T-cell (primary cell): ENCODE measurements around the gene VPS18. TPM values are rescaled to one million over a fixed set of nuclear protein-coding genes. Genes with fewer than 3 reads are reported as not detected.

Experiments used
- ATAC-seq, 4 experiments: fragments of 200-7000 bp in 3 of 4; fragments of 150-1000 bp in 1 of 4; cut with Tn5 transposase; replicated peaks in 1 of 4; 1 replicate in 3 of 4; 2 replicates in 1 of 4; pipeline ENCODE4 v1.10.0; 2021; ENCODE audit warnings: moderate library complexity in 3 of 4, mild to moderate bottlenecking in 2 of 4, moderate number of reproducible peaks in 1 of 4
- CTCF ChIA-PET, 2 donors: fragments of 300-600 bp; sonication (Branson Sonifier 250); formaldehyde crosslinking; loops; one replicate each; lab custom pipeline; 2022; ENCODE audit warnings: antibody characterized with exemption in 2 of 2; lab: Charles Lee
- POLR2A ChIA-PET, 2 donors: fragments of 300-600 bp; sonication (Branson Sonifier 250); formaldehyde crosslinking; loops; one replicate each; lab custom pipeline; 2022; ENCODE audit warnings: antibody characterized with exemption in 2 of 2; lab: Charles Lee
- DNase-seq, 35 experiments: peaks; one replicate each; pipeline versions ENCODE4 v3.0.0 to v3.0.0-alpha.2; 2013 to 2023
- H3K27ac ChIP-seq: one replicate; pipeline ENCODE4 v1.5.1; 2013; ENCODE audit warnings: low read length
- H3K27me3 ChIP-seq, 2 experiments: replicated peaks in 1 of 2; 1 replicate in 1 of 2; 2 replicates in 1 of 2; pipeline versions ENCODE4 v1.6.1 to v1.7.0; 2013; ENCODE audit warnings: low read length in 1 of 2, mixed read lengths in 1 of 2; ENCODE audit not compliant: control insufficient read depth in 2 of 2, insufficient read depth in 2 of 2; ENCODE audit errors: extremely low read depth in 1 of 2
- H3K36me3 ChIP-seq, 2 donors: 1 replicate in 1 of 2; 2 replicates in 1 of 2; pipeline versions ENCODE4 v1.6.1 to v1.7.0; 2013; ENCODE audit warnings: low read length in 1 of 2; ENCODE audit not compliant: control insufficient read depth in 2 of 2, insufficient read depth in 1 of 2; ENCODE audit errors: extremely low read depth in 1 of 2
- H3K4me1 ChIP-seq, 2 experiments: 1 replicate in 1 of 2; 2 replicates in 1 of 2; pipeline versions ENCODE4 v1.6.1 to v1.7.0; 2013; ENCODE audit warnings: low read length in 2 of 2, mixed read lengths in 1 of 2; ENCODE audit not compliant: insufficient read depth in 2 of 2, control insufficient read depth in 1 of 2; ENCODE audit errors: extremely low read depth in 1 of 2
- H3K4me3 ChIP-seq, 2 donors: 1 replicate in 1 of 2; 2 replicates in 1 of 2; pipeline versions ENCODE4 v1.5.1 to v1.7.0; 2013; ENCODE audit warnings: mild to moderate bottlenecking in 2 of 2, low read length in 1 of 2, moderate library complexity in 1 of 2; ENCODE audit not compliant: control insufficient read depth in 1 of 2; ENCODE audit errors: extremely low read depth in 1 of 2
- H3K9me3 ChIP-seq: 2 replicates; pipeline ENCODE4 v1.7.0; 2013
- H3K27ac Mint-ChIP-seq, 2 donors: one replicate each; pipeline ENCODE4 v1.8.0; 2020 to 2021; ENCODE audit warnings: mild to moderate bottlenecking in 2 of 2, mixed read lengths in 2 of 2
- H3K27me3 Mint-ChIP-seq, 2 donors: one replicate each; pipeline ENCODE4 v1.8.0; 2021 to 2022; ENCODE audit warnings: mixed read lengths in 2 of 2
- H3K36me3 Mint-ChIP-seq: one replicate; pipeline ENCODE4 v1.8.0; 2021; ENCODE audit warnings: mixed read lengths
- H3K4me1 Mint-ChIP-seq, 3 donors: one replicate each; pipeline ENCODE4 v1.8.0; 2020 to 2022; ENCODE audit warnings: mixed read lengths in 3 of 3, mild to moderate bottlenecking in 1 of 3
- H3K4me3 Mint-ChIP-seq, 3 donors: one replicate each; pipeline ENCODE4 v1.8.0; 2020 to 2022; ENCODE audit warnings: mild to moderate bottlenecking in 3 of 3, mixed read lengths in 3 of 3, moderate library complexity in 3 of 3
- H3K9me3 Mint-ChIP-seq, 3 donors: one replicate each; pipeline ENCODE4 v1.8.0; 2020 to 2022; ENCODE audit warnings: mixed read lengths in 3 of 3
- WGBS: methylation state at CpG from one replicate; pipeline ENCODE4 v1.1.5; 2013; ENCODE audit warnings: missing lambda C conversion rate; ENCODE audit not compliant: insufficient coverage; 5-methylcytosine and 5-hydroxymethylcytosine counted together
- total RNA-seq, 35 experiments: library from RNA in 6 of 35; stranded (reverse) in 6 of 35; fragments of 120-200 nt in 1 of 35; gene quantifications; one replicate each; pipeline versions ENCODE4 v1.2.1 to v1.2.4 and lab custom pipeline; 2013 to 2026

The VPS18 gene
- total RNA-seq, 5 donors from 2014 or later (not counting 1 experiment from before 2014, with no cell fraction given): 16.2 to 23.4 (median 21.3) TPM

DNA sequence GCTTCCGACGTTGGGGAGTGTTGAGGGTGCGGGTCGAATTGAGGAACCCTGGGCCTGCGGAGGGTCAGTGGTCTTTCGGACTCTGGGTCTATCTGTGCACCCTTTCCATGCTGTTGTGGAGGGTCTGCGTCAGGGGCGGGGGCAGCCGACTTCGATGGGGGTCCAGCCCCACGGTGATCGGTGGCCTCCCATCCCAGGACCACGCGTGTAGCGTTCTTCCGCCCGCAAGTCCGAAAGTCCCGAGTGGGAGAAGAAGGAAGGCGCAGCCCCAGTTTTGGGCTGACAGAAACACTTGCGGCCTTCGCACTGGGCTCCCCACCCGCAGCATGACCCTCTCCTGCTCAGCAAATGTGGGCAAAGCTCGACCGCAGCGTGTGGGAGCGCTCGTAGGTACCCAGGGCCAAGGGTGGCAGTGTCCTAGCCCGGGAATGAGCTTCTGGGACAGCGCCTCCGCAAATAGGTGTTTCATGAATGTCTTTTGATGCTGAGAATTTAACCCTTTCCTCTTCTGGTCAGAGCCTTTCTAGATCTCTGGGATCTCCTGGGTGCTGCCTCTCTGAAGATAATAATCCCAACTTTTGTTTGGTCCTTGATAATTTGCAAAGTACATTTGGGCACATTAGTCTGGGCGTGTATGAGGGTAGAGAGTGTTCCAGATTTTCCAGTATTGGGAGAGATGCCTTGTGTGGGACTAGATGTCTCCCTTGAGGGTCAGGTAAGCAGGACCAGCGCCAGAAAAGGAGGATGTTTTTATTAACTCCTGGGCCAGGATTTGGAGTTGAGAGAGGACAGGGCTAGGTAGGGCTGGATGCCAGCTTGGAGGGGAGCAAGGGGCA lies 32.6 kb downstream of the VPS18 start:
- H3K27me3 Mint-ChIP-seq: peaks cover 43 to 61% of the 10 kb centered on the region in 2 donors
- ATAC-seq (no peak), DNase-seq (no peak)
- no peak overlapping the region for H3K27ac Mint-ChIP-seq
- WGBS: 20% methylated on average over 31 of the region's 33 CpGs
- H3K36me3 Mint-ChIP-seq: no peaks in the 10 kb centered on the region
- Histone ChIP-seq H3K36me3 (no peaks in the 10 kb centered on the region), H3K27me3 (peaks cover 4 to 72% of the 10 kb centered on the region in 2 experiments), H3K9me3 (no peaks in the 10 kb centered on the region), H3K4me3 (peak overlapping the region; percentile 3 to 66), H3K4me1 (peaks cover 23 to 63% of the 10 kb centered on the region in 2 experiments), H3K27ac (no peak overlapping the region)
- H3K4me1 Mint-ChIP-seq: peaks cover 39 to 48% (median 40%) of the 10 kb centered on the region in 3 donors
- H3K4me3 Mint-ChIP-seq: peak overlapping the region; percentile 59 to 89 (median 69)
- POLR2A ChIA-PET: no interaction called here
- H3K9me3 Mint-ChIP-seq: no peaks in the 10 kb centered on the region
- CTCF ChIA-PET: interaction anchor here in 1 of 2 donors (1.1 kb wide), 1 partner anchor 21 kb away, joined by 3 read pairs; no protein-coding TSS in a partner anchor

DNA sequence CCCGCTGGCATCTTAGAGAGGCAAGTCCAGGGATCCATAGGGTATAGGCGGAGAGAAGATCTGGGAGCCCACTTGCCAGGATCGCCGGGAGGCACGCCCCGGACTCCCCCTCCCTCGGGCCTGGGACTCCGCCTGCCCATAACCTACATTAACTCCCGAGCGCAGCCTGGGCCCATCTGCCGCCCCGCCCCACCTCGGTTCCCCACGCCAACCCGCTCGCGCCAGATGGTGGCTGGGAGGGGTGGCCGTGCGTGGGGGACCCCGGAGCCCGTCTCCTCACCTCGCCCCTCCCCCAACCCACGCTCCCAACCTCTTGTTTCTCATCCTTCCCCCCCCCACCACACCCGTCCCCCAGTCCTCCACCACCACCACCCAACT lies 33.2 kb downstream of the VPS18 start:
- Mint-ChIP-seq H3K27me3 (peaks cover 43 to 67% of the 10 kb centered on the region in 2 donors), H3K27ac (no peak overlapping the region), H3K4me1 (peaks cover 41 to 51% (median 44%) of the 10 kb centered on the region in 3 donors), H3K36me3 (no peaks in the 10 kb centered on the region), H3K4me3 (peak overlapping the region; percentile 59 to 89 (median 69)), H3K9me3 (no peaks in the 10 kb centered on the region)
- ATAC-seq: no peak
- Histone ChIP-seq H3K36me3 (no peaks in the 10 kb centered on the region), H3K9me3 (no peaks in the 10 kb centered on the region), H3K27ac (no peak overlapping the region), H3K4me1 (peaks cover 23 to 69% of the 10 kb centered on the region in 2 experiments), H3K4me3 (peak overlapping the region in 1 of 2 donors; percentile 18), H3K27me3 (peaks cover 4 to 78% of the 10 kb centered on the region in 2 experiments)
- POLR2A ChIA-PET: no interaction called here
- no peak for DNase-seq
- 29% methylated on average over 1 of the region's 24 CpGs for WGBS
- CTCF ChIA-PET: no interaction called here

DNA sequence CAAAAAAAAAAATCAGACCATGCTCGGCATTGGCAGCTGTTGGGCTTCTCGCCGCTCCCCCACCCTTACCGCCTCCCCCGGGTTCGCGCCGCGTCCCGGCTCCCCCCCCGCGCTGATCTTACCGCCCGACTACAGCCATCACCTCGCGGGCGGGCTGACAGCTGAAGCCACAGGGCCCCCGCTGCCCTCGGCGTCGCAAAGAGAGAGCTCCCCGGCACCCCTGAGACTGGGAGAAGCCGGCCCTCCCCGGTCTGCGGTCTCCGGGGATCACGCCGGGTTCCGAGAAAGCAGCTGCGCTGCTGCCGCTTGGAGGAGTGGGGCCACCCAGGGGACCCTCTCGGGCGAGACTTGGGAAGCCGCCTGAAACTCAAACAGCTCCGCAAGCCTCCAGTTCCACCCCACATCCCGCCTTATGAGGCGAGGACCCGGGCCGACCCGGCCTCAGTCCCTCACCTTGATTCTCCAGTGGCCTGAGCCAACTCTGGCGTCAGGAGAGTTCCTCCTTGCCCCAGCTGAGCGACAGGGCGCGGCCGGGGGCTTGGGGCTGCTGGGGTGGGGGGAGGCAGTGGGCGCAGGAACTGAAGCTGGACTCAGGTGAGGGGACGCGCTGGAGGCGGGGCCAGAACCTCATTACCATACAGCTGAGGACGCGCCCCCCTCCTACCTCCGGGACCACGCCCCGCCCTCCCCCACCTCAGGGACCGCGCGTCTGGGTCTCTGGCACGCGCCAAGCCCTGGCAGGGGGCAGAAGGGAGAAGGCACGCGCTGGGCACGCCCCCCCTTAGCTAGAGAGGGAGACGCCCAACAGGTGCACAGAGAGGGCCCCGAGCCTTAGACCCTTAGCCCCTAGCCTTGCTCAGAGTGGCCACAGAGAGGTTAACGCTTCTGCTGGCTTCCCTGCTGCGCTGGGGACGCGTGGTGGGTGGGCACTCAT lies 33.9 kb downstream of the VPS18 start:
- H3K9me3 ChIP-seq: no peaks in the 10 kb centered on the region
- H3K27ac ChIP-seq: no peak overlapping the region
- ChIA-PET POLR2A (no interaction called here), CTCF (interaction anchor here (0.5 to 0.9 kb wide), 3 partner anchors 25 to 126 kb away, joined by 3 to 5 read pairs (median 4); no protein-coding TSS in a partner anchor)
- ATAC-seq: peak in 3 of 4 experiments; percentile 8 to 23 (median 14)
- Mint-ChIP-seq H3K4me3 (peak overlapping the region; percentile 71 to 89 (median 76)), H3K27ac (no peak overlapping the region), H3K9me3 (no peaks in the 10 kb centered on the region), H3K4me1 (peaks cover 41 to 51% (median 44%) of the 10 kb centered on the region in 3 donors), H3K36me3 (no peaks in the 10 kb centered on the region), H3K27me3 (peaks cover 43 to 69% of the 10 kb centered on the region in 2 donors)
- peak overlapping the region; percentile 43 to 78 for H3K4me3 ChIP-seq
- DNase-seq: peak in 2 of 35 experiments; percentile 15 to 16
- WGBS: under 1% methylated on average over 50 of the region's 68 CpGs
- H3K4me1 ChIP-seq: peaks cover 23 to 69% of the 10 kb centered on the region in 2 experiments
- H3K27me3 ChIP-seq: peaks cover 4 to 85% of the 10 kb centered on the region in 2 experiments
- no peaks in the 10 kb centered on the region for H3K36me3 ChIP-seq

GRCh38 chr15:40928821-40929659 lies 34.8 kb downstream of the VPS18 start, which contains the start of gene DLL4:
Gene DLL4, plus strand, starts transcription at chr15:40929340. Its CDS starts 329 bp downstream, at chr15:40929669.
- under 1% methylated on average over 66 of the region's 71 CpGs for WGBS
- CTCF ChIA-PET: interaction anchor here (0.6 to 0.9 kb wide), 2 partner anchors 25 to 26 kb away, joined by 3 to 5 read pairs; no protein-coding TSS in a partner anchor
- H3K4me1 ChIP-seq: peaks cover 23 to 69% of the 10 kb centered on the region in 2 experiments
- ATAC-seq (peak; percentile 52 to 62 (median 56)), DNase-seq (peak in 10 of 35 experiments; percentile 26 to 55 (median 40))
- no peaks in the 10 kb centered on the region for H3K9me3 ChIP-seq
- H3K27me3 Mint-ChIP-seq: peaks cover 43 to 72% of the 10 kb centered on the region in 2 donors
- H3K4me3 Mint-ChIP-seq: peak within 1 kb of the TSS; percentile 71 to 89 (median 76)
- H3K27me3 ChIP-seq: peaks cover 4 to 85% of the 10 kb centered on the region in 2 experiments
- no peak within 1 kb of the TSS for H3K27ac ChIP-seq
- no peaks in the 10 kb centered on the region for H3K36me3 ChIP-seq
- POLR2A ChIA-PET: no interaction called here
- H3K9me3 Mint-ChIP-seq: no peaks in the 10 kb centered on the region
- H3K36me3 Mint-ChIP-seq: no peaks in the 10 kb centered on the region
- peak within 1 kb of the TSS; percentile 43 to 78 for H3K4me3 ChIP-seq
- H3K27ac Mint-ChIP-seq: no peak within 1 kb of the TSS
- H3K4me1 Mint-ChIP-seq: peaks cover 41 to 51% (median 44%) of the 10 kb centered on the region in 3 donors

GRCh38 chr15:40929660-40930429 lies 35.6 kb downstream of the VPS18 start:
- ATAC-seq: peak in 1 of 4 experiments; percentile 7
- H3K36me3 Mint-ChIP-seq: no peaks in the 10 kb centered on the region
- POLR2A ChIA-PET: no interaction called here

More at GRCh38 chr15:40929660-40930429, 35.6 kb downstream of the VPS18 start:
- Mint-ChIP-seq H3K27me3 (peaks cover 43 to 66% of the 10 kb centered on the region in 2 donors), H3K27ac (no peak overlapping the region), H3K4me1 (peaks cover 41 to 51% (median 44%) of the 10 kb centered on the region in 3 donors), H3K9me3 (no peaks in the 10 kb centered on the region), H3K4me3 (peak overlapping the region; percentile 71 to 89 (median 76))
- Histone ChIP-seq H3K4me1 (peaks cover 23 to 69% of the 10 kb centered on the region in 2 experiments), H3K27ac (no peak overlapping the region), H3K27me3 (peaks cover 4 to 83% of the 10 kb centered on the region in 2 experiments), H3K9me3 (no peaks in the 10 kb centered on the region), H3K4me3 (peak overlapping the region; percentile 43 to 78), H3K36me3 (no peaks in the 10 kb centered on the region)
- WGBS: 5% methylated on average over 53 of the region's 56 CpGs
- DNase-seq: no peak
- CTCF ChIA-PET: interaction anchor here (0.6 to 1.8 kb wide), 4 partner anchors 20 to 649 kb away, joined by 3 to 6 read pairs (median 5); no protein-coding TSS in a partner anchor
